NCI-H345 (cell line): ENCODE results near the gene NAALADL2.
A peak's percentile ranks its signal among the peaks of the same experiment; 100 is the strongest.
"Not testable (repeated sequence)": the region's sequence is repeated elsewhere in the genome, so short reads cannot be mapped to it uniquely, and the experiment has no call there.

Experiments used
- DNase-seq: peaks from one replicate; lab custom pipeline; 2025; lab: John Stamatoyannopoulos, UW

NAALADL2 gene

DNA sequence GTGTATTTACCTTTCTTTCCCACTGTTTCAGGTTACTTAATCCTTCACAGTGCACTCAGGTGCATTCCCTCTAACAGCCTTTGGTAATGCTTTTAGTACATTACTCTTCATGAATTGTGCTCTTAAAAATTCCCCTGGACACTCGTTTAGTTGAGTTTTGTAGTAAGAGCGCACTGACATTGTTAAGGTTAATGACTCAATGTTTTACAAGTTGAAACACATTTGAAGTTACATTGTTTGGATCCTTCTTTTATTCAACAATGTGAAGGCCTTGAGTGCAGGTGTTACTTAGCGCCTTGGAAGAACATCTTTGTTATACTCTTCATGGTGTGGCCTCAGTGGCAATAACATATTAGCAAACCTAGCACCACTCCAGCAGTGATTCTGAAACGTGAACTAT is 739.6 kb downstream of the NAALADL2 start:
- DNase-seq, result no peak

DNA sequence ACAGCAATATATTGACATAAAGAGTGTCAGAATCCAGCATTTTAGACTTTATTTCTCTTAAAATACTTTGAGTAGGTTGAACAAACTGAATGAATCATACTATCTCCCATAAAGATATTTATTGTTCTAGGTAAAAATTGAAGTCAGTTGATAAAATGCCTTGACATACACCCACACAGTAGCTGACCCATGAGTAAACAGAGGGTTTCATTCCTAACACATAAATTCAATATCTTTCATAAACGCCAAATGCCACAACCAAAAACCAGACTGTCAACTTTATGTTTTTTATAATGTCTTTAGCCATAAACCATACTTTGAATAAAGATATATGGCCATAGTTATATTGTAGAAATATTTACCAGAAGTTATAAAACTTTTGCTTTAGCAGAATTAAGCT is 742.4 kb downstream of the NAALADL2 start:
- DNase-seq, result no peak

DNA sequence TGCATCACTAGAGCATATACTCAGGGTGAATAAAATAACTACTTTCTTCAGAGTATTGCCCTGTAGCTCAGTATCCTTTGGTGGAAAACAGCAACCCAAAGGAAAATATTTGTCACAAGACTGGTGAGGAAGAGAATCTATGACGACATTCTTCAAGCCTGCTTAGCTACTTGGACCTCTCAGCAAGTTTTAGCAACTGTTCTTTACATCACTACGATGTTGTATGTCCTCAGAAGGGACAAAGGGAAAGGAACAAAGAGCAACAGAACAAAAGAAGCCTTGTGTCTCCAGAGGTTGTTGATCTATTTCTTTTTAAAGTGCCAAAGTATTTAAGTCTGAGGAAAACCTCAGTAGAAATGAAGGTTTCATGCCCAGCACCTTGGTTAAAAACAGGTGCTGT is 746.7 kb downstream of the NAALADL2 start:
- DNase-seq, result no peak

DNA sequence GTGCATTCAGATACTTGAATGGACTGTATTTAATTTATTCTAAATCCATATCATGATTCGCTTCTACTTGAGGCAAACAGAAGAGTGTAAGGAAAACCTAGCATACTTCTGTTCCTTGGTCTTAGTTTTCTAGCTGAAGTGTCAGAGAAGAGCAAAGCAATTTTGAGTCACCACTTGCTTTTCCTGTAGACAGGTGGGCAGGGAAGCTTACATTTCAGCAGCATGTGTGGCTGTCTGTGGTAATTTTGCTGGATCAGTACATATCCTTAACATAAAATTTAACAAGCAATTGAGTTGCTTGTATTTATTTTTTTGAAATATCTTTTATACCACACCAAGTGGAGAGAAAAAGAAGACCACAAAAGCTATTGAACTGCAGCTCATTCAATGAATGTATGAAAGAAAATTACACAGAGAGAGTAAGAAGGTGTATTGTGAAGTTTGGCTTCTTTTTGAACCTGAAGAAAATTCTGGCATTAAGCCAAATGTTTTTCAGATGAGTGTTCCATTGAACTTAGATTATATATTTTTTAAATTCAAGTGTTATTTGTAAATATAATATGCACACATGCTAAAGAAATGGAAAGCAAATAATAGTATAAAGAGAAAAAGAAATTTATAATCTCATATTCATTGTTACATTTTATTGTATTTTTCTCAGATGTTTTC is 747.6 kb downstream of the NAALADL2 start:
- peak; percentile 39 for DNase-seq

DNA sequence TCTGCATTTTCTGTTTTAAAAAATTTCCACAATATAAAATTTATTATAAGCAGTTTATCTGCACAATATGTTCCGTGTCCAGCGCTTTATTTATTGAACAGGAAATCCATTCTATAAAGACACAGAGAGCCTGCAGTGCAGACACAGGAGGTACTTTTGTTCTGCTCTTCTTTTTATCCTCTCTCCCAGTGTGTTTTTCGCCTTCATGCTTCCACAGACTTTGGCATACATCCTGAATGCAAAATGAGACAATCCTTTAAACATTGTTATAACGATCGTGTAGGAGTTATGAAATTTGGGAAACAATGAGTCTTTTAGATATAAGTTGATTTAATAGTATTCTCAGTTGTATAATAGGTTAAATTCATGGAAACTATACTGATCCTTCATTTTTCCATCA is 749.2 kb downstream of the NAALADL2 start:
- DNase-seq, result peak; percentile 68

DNA sequence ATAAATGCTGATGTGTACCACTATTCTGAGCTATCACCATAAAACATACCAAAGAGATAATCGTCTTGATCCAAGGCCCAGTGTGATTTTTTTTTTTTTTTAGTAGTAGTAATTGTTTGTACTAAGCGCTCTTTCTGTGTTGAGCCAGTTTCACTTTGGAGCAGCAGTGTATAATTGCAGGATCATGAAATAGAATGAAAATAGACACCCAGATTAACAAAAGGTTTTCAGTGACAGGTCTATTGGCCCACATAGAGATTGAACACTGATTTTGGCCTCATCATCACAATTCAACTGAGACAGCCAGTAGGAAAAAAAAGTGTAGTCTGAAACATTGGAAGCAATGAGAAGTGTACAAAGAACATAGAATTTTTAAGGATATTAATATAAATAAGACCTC is 749.8 kb downstream of the NAALADL2 start:
- peak; percentile 17 for DNase-seq

DNA sequence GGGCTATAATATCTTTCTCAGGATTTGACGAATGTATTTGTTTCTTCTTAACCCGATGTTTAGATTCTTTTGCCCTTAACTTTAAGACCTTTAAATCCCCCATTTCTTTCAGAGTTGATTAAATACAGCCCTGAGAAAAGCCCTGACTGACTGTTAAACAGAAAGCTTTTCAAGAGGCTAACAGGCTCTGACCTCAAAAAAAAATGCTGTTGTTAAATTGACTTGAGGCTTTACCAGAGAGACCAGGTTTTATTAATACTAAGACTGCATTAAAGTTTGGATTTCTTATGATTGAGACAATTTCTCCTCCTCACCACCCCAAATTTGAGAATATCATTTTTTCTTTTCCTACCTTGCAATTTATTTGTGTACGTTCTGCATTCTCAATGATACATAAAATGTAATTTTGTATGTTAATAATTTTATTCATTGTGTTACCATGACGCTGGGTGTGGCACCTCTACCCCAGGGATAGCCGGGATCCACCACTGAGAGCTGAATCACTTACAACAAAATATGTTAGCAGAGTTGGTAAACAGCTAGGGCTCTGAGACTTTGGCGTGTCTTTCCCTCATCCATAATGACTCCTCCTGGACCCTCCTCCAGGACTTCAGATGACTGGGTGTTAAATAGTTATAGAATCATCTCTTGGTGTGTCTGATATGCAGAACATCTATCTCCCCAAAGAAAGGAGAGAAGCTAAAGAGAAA is 753.5 kb downstream of the NAALADL2 start:
- no peak for DNase-seq

DNA sequence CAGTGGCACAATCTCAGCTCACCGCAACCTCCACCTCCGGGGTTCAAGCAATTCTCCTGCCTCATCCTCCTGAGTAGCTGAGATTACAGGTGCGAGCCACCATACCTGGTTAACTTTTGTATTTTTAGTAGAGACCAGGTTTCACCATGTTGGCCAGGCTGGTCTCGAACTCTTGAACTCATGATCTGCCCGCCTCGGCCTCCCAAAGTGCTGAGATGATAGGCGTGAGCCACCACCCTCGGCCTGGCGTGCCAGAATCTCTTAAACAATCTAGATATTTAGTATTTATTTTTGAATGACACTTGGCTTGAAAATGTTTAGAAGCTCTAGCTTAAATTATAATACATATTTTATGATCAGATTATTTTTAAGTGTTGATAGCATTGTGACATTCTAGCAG is 755.0 kb downstream of the NAALADL2 start:
- DNase-seq, result not testable (repeated sequence)

DNA sequence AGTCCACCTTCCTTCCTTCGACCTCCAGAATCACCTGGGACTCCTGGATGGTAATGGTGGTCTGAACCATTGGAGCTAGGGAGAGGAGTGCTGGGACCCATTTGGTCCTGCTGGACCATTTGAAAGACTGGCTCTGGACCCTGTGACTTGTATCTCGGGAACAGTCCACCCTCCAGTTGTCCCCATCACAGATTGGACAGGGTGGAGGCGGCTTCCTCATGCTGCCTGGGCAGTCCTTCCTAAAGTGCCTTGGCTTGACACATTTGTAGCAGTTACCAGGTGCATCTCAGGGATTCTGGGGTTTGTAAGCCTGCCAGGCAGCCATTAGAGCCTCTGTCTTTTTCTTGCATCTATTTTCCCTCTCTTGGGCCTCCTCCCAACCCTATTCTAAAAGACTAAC is 758.1 kb downstream of the NAALADL2 start:
- no peak for DNase-seq

DNA sequence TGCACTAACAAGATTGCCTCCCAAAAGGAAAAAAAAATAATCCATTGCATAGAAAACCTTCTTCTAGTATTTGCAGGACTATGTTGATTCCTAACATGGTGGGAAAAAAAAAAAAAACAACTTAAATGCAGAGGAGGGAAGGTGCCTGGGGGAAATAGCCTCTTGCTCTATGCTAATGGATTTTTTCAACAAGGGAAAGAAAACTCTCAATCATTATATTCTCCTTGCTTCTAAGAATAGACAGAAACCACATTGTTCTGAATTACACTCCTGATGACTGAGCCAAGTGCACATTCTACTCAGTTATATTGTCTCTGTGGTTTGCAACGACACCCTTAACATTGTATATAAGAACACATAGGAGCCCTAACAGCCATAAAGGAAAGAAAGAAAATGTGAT is 760.2 kb downstream of the NAALADL2 start:
- no peak for DNase-seq

DNA sequence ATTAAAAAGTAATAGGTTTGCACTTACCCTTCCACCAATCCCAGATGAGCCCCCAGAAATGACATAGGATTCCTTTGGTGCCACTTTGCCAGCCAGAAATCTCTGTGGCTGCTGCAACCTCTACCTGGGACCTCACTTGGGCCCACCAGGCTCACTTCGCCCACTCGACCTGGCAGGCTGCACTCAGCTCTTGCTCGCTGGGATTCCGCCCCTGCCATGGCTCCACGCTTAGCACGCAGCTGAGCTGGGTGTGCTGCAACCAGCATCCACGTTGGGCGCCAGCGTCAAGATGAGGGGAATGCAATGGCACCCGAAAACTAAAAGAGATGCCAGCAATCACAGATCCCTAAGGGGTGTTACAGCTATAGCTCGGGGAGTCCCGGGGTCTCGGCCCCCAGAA is 761.0 kb downstream of the NAALADL2 start:
- no peak for DNase-seq

DNA sequence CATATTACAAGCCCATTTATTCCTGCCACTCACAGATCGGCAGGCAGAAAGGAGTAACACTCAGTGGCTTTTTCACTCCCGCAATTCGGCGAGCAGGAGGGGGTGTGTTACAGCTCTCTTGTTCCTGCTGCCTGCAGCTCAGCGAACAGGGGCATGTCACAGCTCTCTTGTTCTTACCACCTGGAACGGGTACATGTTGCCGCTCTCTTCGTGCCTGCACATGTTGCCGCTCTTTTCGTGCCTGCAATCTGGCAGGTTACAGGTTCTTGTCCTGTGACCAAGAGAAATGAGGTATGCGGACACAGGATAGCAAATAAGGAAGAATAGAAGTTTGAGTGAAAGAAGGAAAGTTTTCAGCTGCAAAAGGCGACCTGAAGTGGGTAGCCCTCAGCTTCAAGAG is 761.4 kb downstream of the NAALADL2 start:
- no peak for DNase-seq

DNA sequence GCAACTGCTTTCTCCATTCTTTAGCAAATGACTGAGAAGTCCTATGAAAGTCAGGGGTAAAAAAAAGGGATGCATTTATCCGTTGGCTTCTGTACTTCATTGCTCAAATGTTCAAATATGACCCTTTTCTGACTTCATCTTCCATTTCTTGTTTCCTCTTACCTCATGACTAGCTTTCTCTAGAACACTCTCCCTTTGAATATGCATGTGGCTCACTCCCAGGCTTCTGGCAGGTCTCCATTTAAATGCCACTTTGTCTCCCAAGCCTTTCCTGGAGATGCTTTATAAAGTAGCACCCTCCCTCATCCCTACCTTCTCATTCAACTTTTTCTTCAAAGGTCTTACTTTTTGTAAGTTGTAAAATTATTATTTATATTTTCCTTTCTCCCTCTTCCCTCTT is 781.8 kb downstream of the NAALADL2 start:
- DNase-seq, result no peak

DNA sequence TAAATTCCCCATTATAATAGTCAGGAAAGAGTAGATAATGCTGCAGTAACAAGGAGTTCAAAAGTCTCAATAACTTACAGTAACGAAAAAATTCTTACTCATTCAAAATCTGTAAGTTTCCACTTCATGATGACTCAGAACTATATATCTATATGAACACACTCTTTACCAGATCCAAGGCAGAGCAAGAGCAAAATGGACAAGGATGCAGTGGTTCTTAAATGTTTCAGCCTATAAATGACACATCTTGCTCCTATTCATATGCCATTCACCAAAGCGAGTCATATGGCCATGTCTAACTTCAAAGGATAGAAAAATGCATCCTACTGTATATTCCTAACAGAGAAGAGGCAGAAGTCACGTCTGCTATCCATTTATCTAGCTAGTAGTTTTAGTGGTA is 787.7 kb downstream of the NAALADL2 start:
- DNase-seq, result no peak

DNA sequence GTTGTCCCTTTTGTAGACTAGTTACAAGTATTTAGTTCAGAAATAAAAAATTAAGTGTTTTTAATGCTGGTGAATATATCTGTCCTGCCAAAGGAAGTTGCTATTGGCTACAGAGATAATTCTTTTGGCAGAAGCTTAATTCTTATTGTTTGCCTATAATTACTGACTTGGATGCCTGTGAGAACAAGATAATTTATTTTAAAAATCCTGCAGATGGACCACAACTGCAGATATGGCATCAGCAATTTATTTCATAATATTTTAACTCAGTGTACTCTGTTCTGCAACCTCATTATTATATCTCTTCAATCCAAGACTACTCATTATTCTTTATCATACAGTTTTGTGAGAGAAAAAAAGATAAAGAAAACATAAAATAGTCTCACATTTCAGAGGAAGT is 789.8 kb downstream of the NAALADL2 start:
- DNase-seq, result no peak

DNA sequence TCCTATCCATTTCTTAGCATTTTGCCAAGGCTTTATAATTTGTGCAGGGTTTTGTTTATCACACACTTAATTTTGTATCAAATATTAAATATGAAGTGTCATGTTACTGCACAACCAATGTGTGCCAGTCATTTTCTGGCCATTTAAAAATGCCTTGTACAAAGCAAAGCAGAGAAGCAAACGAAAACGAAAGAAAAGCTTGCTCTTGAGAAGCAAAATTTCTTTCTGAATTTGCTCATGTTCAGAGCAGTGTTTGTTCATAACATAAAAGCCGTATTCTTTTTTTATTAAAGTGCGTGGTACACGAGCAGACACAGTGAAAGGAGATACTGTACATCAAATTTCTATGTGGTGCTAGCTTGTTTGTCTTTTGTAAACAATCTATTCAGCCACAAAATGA is 792.6 kb downstream of the NAALADL2 start:
- no peak for DNase-seq

DNA sequence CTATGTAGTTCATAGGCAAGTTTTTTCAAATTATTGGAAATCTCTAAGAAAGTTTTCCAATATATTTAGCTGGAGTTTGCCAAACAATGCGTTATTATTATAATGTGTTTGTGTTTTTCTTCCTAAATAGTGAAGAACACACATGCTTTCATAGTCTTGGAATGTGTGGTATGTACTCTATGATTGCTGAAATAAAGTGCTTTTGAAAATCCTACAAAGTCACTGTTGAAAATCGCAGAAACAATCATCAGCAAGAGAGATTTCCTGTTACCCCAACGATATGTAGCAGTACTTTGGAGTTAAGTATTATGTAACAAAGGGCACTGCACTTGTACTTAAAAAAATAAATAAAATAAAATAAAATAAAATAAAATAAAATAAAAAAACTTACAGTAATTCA is 796.2 kb downstream of the NAALADL2 start:
- no peak for DNase-seq

DNA sequence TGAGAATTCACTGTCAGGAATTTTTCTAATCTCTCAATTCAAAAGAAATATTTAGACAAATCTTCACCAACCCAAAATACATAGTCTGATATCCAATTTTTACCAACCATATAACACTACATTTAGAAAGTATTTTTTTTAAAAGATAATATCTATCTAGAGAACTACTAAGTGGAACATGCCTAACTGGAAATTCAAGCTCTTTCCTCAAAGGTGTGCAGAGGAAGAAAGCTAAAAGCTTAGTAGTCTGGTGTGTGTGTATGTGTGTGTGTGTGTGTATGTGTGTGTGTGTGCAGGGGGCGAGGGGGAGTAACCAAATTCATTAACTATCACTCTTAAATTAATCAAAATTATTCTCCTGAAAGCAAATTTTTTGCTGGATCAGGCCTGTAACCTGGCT is 797.3 kb downstream of the NAALADL2 start:
- DNase-seq, result no peak

DNA sequence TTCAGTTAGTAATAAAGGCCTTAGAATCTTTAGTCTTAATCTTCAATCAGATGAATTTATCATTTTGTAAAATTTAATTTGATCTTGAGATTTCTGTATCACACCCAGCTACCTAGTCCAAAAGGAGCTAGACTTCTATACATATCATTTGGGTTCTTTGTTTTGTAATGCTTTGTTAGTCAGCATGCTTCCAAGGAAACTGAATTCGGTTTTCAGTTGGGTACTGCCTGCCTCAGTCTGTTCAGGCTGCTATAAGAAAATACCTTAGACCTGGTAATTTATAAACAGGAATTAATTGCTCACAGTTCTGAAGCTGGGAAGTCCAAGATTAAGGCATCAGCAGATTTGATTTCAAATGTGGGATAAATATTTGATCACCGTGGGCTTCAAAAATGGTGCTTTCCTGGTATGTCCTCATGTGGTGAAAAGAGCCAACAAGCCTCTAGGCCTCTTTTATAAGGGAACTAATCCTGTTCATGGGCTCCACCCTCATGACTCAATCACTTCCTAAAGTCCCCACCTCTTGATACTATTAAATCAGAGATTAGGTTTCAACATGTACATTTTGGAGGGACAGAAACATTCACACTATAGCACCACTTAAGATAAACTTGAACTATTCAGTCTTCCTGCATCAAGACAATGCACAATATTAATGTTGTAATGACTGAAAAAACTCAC is 800.7 kb downstream of the NAALADL2 start:
- no peak for DNase-seq

DNA sequence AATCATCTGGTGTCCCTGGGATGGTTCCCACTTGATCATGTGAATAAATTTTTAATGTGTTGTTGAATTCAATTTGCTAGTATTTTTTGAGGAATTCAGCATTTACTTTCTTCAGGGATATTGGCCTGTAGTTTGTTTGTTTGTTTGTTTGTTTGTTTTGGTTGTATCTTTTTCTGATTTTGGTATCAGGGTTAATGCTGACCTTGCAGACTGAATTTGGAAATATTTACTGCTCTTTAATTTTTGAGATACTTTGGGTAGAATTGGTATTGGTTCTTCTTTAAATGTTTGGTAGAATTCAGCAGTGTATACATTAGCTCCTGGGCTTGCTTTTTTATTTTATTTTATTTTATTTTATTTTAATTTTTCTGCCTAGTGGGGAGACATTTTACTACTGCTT is 803.7 kb downstream of the NAALADL2 start:
- DNase-seq, result no peak

DNA sequence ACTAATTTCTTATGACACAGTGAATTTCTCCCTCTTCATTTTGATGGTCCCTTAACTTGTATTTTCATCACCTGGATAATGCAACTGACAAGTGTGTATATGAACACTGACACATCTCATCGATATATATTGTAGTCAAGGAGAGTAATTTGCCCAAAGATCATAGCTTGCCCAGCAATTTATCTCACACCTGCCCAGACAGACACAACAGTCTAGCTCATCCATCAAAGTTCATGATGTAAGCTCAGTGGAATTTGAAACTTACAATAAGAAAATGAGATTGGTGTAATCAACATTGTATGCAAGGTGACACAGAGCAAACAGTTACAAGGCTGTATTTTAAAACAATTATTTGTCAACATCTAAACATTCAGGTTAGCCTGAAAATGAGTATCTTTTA is 805.8 kb downstream of the NAALADL2 start:
- DNase-seq, result no peak

DNA sequence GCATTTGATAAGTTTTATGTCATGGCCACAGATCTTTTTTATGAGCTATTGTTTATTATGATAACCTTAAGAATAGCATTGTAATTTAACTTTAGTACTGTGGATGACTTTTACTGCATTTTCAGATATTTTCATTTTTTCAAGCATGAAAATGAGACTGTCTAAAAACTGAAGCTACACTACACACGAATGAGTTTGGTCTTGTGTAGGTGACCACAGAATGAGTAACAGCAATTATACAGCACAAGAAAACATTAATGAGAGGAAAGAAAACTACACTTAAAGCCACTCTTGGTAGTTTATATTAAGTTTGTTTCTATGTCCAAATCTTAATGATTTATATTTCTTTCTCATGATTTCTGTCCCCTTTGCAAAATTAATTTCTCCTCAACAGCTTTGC is 809.2 kb downstream of the NAALADL2 start:
- DNase-seq, result no peak

DNA sequence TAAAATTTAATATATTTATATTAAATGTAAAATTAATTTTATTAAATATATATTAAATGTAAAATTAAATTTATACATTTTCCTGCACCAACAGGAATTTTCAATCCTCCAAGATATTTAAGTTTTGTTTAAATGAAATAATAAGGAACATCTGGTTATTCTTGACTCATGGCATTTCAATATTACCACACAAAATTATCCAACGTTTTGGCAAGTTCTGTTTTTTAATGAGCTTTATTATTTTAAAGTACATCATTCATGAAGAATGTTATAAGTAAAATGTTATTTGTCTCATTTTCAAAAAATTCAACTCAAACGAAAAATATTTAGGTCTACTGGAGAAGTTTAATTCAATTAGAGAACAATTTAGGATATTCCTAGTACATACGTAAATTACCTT is 811.4 kb downstream of the NAALADL2 start:
- no peak for DNase-seq
